GM18508 (cell line): ENCODE measurements around the gene ACAD11.
"Not testable (repeated sequence)": the region's sequence is repeated elsewhere in the genome, so short reads cannot be mapped to it uniquely, and the experiment has no call there.

Experiments used
- ATAC-seq: cut with Tn5 transposase; IDR thresholded peaks from one replicate; pipeline ENCODE4 v1.9.1; 2021; ENCODE audit warnings: moderate number of reproducible peaks; ENCODE audit not compliant: insufficient read depth, unreplicated experiment

Gene ACAD11

DNA sequence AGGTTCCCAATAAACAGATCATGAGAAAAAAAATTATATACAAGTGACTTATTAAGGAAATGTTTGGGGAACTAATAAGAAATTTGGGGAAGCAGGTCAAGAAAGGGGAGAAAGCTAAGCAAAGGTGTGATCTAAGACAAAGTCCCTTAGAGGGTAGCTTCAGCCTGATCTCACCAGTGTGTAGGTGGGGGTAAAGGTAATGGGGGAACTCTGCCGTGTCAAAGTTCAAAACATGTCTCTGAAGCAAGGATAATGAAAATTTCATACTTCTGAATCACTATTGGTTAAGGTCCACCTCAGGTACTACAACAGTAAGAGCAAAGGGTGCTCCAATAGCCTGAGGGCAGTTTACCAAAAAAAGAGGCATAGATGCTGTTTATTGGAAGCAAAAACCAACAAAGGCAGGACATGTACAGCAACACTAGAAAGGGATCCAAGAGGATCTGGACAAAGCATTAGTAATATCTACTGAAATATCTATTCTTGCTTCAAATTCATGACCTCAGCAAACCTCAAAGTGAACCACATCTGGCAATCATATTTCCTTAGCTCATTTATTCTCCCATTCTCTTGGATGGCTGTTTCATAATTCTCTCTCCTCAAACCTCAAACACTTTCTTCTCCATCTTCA lies 6.9 kb downstream of the ACAD11 start:
- ATAC-seq = no peak

DNA sequence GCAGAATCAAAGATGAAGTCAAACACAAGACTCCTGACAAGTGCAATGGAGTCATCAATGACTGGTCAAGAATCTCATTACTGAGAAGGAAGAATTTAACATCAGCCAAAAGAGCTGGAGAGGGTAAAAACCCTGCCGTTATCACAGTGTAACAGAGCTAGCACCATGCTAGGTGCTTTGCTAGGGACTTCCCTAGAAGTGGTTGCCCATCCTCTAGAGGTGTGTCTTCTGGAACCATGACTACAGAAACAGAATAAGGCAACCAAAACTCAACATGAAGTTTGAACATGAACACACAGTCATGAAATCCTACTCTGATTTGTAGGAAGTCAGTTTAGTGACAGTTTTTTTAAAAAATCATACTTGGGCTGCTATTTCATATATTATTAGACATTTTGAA lies 9.5 kb downstream of the ACAD11 start:
- ATAC-seq = no peak

DNA sequence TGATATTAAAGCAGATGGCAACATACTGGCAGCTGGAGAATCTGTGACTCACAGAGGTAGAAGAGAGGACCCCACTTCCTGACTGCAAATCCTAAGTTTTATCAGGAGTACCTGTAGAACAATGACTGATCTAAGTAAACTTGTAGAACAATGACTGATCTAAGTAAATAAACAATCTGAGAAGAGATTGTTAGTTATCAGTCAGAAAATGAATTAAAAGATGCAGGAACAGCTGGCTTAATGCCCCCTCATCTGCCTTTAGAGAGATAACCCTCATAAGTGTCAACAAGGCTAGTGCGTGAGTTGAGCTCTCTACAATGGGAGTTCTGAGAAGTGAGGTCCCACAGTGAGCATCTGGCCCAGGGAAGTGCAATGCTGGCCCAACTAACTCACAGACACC lies 14.6 kb downstream of the ACAD11 start:
- no peak for ATAC-seq

DNA sequence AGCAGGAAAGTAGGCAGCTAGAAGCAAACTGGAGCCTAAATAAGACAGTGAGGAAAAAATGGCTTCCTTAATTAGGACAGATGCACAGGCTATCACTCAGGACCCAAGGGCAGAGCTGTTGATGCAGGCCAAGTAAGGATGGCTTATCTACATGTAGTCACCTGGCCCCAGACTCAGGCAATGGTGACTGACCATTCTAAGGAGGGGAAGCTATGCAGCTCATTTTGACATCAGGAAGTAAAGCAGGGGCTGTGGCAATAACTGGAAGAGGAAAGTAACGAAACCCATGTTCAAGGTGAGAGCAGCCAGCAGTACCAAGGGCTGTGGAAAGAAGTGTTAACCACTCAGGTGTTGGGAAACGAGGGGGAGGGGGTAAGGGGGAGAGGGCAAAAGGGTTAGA lies 16.2 kb downstream of the ACAD11 start:
- ATAC-seq = no peak

DNA sequence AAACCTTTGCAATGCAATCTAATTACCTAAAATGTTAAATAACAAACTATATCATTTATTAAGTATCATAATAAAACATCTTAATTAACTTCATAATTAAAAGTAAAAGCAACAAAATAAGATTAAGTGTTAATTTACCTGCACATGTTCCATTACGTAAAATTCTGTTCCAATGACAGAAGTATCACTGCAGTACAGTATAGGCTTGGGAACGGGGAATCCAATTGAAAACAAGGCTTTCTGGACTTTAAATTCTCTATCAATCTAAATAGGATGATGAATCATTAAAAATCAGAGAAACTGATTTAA lies 17.1 kb downstream of the ACAD11 start:
- ATAC-seq = no peak

DNA sequence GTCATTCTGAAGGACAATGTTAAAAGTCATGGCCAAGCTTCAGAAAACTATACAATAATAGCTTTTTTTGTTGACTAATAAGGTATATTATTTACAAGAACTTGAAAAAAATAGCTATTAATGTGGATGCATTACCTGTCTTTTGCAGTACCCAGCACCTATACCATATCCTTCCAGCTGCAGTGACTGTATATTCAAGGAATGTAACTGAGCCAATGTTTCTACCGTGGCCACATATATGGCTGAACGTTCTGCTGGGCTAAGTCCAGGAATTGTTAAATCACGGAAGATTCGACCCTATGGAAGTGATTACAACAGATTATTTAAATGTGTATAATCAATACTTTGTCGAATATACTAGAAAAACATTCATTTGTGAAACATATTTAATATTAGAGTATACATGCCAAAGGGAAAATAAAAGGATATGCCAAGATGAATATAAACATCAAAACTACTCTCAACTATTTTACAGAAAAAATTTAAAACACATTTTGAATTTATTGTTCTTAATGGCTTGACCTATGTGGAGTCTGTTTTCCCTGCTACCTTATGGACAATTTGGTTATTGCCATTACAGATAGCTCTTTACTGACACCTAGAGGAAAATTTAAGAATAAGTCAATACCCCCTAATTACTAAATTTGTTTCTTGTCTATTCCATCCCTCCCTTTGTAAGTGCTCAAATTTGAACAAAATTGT lies 17.6 kb downstream of the ACAD11 start:
- no peak for ATAC-seq

DNA sequence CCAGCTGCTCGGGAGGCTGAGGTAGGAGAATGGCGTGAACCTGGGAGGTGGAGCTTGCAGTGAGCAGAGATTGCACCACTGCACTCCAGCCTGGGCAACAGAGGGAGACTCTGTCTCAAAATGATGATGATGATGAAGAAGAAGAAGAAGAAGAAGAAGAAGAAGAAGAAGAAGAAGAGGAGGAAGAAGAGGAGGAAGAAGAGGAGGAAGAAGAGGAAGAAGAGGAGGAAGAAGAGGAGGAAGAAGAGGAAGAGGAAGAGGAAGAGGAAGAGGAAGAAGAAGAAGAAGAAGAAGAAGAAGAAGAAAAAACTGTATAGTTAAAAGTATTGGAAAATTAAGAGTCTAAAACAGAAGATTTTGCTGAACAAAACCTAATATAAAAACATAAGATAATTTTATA lies 18.2 kb downstream of the ACAD11 start:
- not testable (repeated sequence) for ATAC-seq

DNA sequence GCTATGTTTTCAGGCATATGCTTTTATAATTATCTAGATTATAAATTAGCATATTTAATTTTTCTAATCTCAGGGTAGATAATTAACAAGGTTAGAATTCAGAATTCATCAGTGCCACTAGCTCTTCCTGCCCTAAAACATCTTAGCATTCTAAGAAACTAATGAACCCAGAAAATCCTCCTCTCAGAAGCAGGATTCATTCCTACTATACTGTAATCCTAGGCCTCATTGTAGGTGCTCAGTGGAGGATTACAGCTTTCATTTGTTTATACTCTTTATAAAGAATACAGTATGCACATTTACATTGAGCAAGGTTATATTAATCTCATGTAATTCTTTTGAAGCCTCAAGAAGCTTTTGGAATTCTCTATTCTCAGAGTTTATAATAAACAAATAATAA lies 20.9 kb downstream of the ACAD11 start:
- ATAC-seq = no peak

DNA sequence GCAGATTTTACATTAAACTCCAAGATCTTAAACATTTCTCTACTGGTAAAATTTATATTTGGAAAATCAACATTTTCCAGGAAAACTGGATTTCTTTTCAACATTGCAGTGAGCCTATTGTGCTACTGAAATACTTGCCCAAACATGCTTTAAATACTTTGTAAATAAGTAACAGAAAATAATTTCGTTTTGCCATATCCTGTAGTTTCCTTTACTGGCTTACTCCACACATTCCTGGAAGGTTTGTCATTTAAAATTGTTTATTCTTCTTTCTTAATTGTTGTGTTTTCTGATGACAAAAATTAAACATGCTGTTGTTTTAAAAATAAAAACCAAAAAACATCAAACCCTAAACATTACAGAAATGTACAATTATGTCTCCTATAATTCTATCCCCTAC lies 22.0 kb downstream of the ACAD11 start:
- no peak for ATAC-seq

DNA sequence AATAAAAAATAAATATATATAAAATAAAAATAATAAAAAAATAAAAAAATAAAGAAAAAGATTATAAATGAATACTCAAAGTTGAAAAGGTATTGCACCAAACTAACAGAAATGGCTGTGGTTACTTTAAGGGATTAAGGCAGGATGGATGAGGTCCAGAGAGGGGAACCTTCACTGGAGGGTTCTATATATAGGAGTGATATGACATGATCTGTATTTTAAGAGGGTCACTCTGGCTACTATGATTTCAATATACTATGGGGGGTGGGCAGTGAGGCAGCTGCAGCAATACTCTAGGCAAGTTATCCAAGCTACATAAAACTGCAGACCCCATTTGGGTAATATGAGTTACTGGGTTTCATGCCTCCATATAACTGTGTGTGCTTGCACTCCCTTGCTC lies 24.6 kb downstream of the ACAD11 start:
- no peak for ATAC-seq

DNA sequence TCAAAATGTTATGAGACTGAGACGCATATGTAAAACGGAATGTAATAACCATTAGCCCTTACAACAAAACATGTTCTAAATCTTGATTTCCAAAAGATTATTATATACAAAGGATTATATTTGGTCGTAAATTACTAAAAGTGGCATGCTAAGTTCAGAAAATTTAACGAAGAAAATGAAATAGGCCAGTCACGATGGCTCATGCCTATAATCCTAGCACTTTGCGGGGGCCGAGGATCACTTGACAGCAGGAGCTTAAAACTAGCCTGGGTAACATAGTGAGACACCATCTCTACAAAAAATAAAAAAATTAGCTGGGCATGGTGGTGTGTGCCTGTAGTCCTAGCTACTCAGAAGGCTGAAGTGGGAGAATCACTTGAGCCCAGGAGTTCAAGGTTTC lies 29.0 kb downstream of the ACAD11 start:
- ATAC-seq = no peak

DNA sequence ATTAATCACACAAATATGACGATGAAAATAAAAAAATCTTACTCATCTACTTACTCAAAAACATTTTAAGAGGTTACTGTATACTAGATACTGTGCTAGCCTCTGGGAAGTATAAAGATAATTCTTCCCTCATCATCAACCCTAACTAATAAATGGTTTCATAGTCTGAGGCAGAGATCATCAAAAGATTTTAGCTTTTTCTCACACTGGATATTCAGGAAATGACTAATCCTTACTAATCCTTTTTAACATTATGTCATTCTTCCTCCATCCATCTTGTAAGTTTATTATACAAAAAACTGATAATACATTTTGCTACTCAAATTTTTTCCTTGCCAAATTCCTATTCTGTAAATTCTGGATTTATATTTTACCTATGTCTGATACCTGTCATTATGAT lies 29.7 kb downstream of the ACAD11 start:
- no peak for ATAC-seq

DNA sequence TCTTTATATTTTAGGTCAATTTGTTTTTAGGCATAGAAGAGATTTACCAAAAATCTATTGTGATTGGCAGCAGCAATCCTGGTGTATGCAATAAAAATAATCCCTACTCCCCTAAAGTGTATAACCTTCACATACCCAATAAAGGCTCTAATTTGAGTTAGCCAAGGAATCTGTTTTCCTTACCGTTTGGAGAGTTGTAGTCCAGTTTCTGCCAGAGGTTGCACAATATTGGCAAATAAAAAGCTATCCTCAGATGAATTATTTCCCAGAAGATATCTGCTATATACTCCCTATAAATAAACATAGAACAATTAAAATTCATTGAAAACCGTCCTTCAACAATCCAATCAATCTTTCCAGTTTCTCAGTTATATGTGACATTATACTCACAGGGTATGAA lies 31.5 kb downstream of the ACAD11 start:
- no peak for ATAC-seq

DNA sequence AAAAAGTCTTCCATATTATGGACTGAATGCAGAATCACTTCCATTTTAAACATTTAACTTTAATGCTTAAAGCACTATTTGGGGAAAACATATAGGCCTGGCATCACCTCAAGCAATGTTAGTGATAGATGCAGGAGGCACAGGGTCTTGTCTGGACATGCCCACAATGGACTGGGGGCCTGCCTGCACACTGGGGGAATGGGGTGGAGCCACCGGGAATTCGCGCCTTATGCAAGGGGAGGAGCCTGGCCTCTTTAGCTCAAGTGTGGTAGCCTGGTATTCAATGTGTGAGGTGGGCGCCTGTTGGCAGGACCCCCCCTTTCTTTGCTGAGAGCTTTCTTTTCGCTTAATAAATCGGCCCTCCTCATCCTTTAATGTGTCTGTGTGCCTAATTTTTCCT lies 32.7 kb downstream of the ACAD11 start:
- no peak for ATAC-seq

DNA sequence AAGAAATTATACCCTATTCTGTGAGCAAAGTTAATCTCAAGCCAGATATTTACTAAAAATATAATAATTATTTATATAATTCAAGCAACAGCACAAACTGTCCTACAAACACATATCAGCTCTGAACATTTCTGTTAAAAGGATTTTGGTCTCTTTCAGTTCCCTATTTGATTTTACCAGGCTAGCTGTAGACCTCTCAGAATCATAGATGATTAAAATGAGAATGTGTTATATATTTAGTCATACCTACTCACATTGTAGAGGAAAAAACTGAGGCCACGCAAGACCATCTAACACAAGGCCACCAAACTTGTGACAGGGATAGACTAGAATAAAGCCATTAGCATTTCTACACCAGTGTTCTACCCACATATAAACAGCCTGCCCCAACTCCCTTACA lies 34.0 kb downstream of the ACAD11 start:
- peak; percentile 84 for ATAC-seq

DNA sequence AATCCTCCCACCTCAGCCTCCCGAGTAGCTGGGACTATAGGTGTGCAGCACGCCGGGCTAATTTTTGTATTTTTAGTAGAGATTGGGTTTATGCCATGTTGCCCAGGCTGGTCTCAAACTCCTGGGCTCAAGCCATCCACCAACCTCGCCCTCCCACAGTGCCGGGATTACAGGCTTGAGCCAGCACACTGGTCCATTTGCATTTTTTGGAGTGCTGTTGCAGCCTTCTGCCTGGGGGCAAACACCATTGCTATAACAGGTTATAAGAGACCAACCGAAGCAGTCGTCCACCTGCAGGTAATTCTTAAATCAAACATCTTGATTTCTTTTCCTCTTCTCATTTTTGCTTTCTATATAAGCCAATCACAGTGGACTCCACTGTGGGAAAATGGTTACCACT lies 34.8 kb downstream of the ACAD11 start:
- no peak for ATAC-seq

DNA sequence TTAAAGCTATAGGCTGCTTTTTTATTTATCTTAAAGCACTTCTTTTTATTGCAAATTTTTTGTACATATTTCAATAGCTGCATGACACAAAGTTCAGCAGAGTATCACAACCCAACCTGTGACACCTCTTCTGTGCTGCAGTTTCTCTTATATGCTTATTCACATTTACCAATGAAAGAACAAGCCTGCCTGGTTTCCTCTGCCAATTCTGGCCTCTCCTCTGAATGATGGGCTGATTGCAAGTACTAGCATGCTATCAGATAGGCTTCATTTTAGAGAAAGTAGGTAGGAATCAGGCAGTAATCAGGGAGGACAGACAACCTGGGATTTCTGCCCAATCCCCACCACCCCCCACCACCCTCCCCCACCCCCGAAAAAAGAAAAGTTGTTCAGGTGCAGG lies 36.0 kb downstream of the ACAD11 start:
- no peak for ATAC-seq

DNA sequence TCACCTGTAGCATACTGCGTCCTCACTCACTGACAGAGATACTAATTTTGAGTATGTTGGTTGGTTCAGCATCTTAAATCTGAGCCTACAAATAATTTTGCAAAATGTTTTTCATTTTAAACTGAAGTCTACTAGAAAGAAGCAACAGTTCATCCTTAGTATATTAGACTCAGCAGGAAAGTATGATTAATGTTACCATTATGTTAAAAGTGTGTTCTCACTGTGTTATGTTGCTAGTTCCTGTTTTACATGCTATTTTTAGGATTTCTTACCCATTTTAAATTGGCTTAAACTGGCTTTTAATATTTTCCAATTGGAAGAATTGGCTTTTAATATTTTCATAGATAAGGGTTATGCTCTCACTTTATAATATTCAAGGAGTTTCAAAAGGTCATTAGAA lies 36.8 kb downstream of the ACAD11 start:
- no peak for ATAC-seq

DNA sequence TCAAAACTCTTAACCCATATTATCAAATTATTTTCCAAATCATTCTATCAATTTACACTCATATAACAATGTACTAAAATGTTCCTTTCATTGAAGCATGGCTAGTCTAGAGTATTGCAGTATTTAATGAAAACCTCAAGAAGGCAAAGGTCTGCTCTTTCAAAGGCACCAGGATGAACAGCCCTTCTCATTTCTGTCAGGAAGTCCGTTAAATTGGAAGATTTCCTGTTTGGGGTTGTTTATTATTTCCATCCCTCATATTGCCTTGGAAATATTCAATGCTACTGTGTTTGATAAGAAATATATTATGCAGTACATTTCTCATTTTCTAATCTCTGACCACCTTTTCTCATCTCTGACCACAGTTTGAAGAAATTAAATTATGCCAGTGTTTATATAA lies 37.5 kb downstream of the ACAD11 start:
- no peak for ATAC-seq

DNA sequence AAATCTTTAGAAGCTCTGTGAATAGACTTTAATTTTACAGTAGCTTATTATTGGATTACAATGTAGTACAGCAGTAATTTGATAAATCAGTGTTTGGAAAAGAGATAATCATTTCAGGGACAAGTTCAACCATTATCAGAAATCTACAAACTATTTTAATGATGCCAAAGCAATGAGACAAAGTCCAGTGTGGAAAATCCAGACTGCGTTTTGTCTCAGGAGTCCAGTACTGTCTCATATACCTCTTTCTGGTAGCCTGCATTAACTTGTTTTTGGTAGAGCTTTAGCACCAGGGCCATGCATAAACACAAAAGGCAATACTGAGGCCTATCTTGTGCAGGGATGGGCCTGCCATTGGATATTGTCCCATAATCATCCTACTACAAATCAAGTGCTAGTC lies 42.8 kb downstream of the ACAD11 start:
- ATAC-seq = no peak

DNA sequence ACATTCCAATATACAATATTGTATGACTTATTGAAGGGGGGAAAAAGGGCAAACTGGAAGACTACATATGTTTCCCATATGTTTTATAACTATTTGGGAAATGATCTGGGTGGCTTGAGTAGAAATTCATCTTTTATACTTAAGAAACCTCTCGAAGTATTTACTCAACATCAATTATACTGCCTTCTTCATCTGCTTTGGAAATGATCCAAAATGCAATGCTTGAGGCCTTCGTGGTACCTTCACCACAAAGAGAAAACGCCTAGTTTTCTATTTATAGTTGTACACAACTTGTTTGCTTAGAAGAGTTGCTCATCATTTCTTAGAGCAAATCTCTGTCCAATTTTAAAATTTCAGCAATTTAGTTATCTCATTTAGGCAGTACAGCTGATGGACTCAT lies 43.7 kb downstream of the ACAD11 start:
- ATAC-seq = no peak

DNA sequence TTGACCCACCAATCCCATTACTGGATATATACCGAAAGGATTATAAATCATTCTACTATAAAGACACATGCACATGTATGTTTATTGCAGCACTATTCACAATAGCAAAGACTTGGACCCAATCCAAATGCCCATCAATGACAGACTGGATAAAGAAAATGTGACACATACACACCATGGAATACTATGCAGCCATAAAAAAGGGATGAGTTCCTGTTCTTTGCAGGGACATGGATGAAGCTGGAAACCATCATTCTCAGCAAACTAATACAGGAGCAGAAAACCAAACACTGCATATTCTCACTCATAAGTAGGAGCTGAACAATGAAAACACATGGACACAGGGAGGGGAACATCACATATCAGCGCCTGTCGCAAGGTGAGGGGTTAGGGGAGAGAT lies 44.3 kb downstream of the ACAD11 start:
- not testable (repeated sequence) for ATAC-seq

DNA sequence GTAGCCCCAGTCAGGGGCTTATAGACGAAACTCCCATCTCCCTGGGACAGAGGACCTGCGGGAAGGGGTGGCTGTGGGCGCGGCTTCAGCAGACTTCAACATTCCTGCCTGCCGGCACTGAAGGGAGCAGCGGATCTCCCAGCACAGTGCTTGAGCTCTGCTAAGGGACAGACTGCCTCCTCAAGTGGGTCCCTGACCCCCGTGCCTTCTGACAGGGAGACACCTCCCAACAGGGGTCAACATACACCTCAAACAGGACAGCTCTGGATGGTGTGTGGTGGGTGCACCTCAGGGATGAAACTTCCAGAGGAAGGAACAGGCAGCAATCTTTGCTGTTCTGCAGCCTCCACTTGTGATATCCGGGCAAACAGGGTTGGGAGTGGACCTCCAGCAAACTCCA lies 53.0 kb downstream of the ACAD11 start:
- ATAC-seq = not testable (repeated sequence)
